WTC11 (cell line): ENCODE data around the gene TAL2.

Experiments used
- TF ChIP-seq, protein P1 (sequence below): sonication (generic); formaldehyde crosslinking; IDR thresholded peaks from 2 replicates; pipeline ENCODE4 v1.8.1; 2022; ENCODE audit warnings: low read depth, missing genetic modification reagents, borderline replicate concordance
- TF ChIP-seq, protein P2 (sequence below): fragments of 200-600 bp; IDR thresholded peaks from 2 replicates; pipeline ENCODE4 v1.8.0; 2022; ENCODE audit warnings: antibody characterized with exemption

DNA sequence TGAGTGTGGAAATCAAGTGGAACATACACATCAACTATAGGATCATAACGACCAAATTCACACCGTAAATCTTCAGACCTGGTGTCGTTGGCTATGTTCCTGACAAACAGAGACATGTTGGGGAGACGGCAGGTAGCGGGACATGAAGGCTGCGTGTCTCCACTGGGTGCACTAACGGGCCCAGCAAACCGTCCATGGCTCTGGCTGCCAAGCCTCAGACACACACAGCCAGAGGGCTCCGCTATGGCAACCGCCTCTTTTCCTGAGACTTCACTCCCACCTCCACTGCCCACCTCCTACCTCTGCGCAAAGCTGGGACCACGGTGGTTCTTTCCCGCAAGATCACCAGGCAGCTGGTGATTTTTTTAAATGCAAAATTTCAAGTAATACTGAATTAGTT lies 48.4 kb downstream of the TAL2 start:
- TF ChIP-seq, protein P1, sequence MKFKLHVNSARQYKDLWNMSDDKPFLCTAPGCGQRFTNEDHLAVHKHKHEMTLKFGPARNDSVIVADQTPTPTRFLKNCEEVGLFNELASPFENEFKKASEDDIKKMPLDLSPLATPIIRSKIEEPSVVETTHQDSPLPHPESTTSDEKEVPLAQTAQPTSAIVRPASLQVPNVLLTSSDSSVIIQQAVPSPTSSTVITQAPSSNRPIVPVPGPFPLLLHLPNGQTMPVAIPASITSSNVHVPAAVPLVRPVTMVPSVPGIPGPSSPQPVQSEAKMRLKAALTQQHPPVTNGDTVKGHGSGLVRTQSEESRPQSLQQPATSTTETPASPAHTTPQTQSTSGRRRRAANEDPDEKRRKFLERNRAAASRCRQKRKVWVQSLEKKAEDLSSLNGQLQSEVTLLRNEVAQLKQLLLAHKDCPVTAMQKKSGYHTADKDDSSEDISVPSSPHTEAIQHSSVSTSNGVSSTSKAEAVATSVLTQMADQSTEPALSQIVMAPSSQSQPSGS (CRISPR knock-in tag), result no peak
- TF ChIP-seq, protein P2, sequence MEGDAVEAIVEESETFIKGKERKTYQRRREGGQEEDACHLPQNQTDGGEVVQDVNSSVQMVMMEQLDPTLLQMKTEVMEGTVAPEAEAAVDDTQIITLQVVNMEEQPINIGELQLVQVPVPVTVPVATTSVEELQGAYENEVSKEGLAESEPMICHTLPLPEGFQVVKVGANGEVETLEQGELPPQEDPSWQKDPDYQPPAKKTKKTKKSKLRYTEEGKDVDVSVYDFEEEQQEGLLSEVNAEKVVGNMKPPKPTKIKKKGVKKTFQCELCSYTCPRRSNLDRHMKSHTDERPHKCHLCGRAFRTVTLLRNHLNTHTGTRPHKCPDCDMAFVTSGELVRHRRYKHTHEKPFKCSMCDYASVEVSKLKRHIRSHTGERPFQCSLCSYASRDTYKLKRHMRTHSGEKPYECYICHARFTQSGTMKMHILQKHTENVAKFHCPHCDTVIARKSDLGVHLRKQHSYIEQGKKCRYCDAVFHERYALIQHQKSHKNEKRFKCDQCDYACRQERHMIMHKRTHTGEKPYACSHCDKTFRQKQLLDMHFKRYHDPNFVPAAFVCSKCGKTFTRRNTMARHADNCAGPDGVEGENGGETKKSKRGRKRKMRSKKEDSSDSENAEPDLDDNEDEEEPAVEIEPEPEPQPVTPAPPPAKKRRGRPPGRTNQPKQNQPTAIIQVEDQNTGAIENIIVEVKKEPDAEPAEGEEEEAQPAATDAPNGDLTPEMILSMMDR, result no peak
